NCI-H524 treated with DMSO at 0.1 percent for 48 hours (cell line): Measurements from ENCODE around the gene MAST4.
"Not testable (repeated sequence)": the region's sequence is repeated elsewhere in the genome, so short reads cannot be mapped to it uniquely, and the experiment has no call there.

Experiments
- DNase-seq: peaks from one replicate; lab custom pipeline; 2025; lab: John Stamatoyannopoulos, UW

MAST4 gene

DNA sequence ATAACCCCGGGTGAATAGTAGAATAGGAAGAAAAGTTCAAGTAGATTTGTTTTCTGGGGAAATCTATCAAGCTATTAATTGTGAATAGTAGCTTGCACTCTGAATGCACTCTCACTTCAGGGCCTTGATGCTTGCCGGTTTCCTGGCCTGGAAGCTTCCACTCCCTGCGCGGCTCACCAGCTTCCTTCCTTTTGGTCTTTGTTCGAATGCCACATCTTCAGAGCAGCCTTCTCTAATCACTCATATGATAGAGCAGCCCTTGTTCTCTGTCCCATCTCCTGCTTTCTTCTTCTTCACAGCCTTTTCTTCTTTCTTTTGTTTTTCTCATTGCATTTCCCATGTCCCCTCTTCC is 146.7 kb downstream of the MAST4 start:
- no peak for DNase-seq

DNA sequence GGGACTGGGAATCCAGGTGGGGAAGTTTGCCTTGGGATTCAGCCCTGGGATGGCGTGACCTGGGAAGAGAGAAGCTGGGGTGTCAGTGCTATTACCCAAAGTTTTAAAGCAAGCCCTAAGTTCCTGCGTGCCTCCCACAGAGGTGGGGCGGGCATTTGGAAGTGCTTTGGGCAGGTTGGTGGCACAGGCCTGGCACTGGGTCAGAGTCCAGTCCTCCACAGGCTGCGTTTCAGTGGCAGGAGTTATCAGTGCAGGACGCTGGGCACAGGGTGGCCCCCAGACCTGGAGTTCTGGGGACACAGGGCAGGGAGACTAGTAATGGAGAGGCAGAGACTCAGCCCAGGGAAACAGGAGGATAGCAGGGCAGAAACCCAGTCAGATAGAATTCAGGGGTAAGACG is 147.2 kb downstream of the MAST4 start:
- no peak for DNase-seq

DNA sequence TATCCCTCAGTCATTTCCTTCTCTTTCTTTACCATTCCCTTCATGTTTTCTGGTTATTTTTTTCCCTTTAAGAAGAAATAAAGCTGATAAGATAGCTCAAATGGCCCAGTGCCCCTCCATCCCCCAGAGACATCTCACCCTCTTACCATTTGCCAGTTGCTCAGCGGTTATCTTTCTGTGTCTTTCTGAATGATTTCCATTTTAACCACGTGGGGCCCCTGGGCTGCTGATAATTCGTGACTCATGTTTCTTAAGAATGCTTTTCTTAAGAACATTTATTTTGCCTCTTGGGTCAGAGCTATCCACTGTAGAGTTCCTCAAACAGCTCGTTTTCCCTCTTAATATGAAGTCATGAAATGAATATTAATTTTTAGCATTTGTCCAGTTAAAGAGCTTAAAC is 147.8 kb downstream of the MAST4 start:
- DNase-seq = no peak

DNA sequence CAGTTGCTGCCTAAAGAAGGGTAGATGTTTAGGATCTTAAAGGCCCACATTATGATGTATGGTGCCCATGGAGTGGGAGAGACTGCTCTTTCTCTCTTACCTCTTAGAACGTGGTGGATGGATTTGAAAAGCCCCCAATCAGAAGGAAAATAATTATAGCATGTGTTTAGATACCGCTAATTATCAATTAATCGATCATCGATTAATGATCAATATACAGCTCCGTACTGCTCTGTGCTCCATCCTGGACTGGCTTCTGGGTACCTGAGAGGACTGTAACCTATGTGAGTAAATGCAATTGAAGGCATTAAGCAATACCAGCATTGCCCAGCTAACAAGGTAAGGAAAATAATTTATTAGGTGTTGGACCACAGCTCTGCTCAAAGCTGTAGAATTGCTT is 149.1 kb downstream of the MAST4 start:
- no peak for DNase-seq

DNA sequence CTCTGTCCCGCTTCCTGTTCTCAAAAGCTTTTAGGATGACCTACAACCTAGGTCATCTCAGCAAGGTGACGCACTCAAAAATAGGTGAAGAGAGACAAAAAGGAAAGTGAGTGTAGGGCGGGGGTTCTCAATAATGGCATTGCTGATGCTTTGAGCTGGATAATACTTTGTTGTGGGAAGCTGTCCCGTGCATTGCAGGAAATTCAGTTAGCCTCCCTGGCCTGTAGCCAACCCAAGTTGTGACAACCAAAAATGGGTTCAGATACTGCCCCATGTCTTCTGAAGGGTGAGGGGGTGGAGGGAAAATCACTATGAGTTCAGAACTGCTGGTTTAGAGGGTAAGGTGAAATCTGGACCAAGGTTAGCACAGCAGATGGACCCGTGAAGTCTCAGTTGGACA is 151.4 kb downstream of the MAST4 start:
- DNase-seq = no peak

DNA sequence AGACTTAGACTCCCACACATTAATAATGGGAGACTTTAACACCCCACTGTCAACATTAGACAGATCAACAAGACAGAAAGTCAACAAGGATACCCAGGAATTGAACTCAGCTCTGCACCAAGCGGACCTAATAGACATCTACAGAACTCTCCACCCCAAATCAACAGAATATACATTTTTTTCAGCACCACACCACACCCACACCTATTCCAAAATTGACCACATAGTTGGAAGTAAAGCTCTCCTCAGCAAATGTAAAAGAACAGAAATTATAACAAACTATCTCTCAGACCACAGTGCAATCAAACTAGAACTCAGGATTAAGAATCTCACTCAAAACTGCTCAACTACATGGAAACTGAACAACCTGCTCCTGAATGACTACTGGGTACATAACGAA is 156.5 kb downstream of the MAST4 start:
- DNase-seq = not testable (repeated sequence)

DNA sequence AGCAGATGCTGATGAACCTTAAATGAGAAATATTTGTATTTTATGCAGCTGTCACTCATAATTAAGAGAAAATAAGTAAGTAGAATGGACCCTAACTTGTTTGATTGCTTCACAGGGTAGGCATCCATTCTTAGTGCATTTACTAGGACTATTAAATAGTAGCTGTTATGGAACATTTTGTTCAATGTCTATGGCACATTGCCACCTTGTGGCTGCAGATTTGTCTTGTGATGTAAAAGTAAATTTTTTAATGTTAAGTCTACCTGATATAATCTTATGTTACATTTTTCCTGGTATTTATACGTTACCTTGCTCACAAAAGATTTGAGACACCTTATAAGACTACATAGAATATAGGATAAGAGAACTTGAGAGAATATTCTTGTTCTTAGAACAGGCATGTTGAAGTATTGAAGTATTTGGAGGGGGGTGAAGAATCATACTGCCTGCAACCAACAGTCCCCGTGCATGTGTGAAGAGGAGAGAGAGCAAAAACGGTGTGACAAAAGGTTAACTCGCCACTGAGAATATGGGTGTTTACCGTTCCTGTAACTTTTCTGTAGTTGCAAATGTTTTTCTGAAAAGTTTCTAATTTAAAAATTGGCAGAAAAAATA is 161.1 kb downstream of the MAST4 start:
- no peak for DNase-seq

DNA sequence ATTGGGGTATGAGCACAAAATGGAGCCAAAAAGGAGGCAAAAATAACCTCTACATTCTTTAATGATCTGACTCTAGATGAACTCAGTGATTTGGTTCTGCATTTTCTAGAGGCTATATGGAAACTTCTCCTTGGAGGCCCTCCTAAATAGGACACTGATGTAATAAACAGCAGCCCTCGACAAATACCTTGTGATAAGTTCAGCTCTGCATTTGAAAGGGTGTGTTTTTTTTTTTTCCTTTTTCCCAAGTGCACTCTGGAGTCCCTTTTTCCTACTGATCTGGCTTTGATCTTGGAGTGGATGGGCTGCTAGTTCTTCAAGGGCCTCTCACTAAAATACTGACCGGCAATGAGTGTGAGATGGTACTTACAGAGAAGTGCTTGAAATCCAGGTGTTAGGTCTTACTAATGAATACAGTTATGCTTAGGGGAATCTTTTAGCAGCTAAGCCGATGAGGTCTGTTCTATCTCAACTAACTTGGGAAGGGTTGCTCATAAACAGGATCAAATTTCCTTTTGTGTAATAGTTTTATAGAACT is 161.7 kb downstream of the MAST4 start:
- no peak for DNase-seq

DNA sequence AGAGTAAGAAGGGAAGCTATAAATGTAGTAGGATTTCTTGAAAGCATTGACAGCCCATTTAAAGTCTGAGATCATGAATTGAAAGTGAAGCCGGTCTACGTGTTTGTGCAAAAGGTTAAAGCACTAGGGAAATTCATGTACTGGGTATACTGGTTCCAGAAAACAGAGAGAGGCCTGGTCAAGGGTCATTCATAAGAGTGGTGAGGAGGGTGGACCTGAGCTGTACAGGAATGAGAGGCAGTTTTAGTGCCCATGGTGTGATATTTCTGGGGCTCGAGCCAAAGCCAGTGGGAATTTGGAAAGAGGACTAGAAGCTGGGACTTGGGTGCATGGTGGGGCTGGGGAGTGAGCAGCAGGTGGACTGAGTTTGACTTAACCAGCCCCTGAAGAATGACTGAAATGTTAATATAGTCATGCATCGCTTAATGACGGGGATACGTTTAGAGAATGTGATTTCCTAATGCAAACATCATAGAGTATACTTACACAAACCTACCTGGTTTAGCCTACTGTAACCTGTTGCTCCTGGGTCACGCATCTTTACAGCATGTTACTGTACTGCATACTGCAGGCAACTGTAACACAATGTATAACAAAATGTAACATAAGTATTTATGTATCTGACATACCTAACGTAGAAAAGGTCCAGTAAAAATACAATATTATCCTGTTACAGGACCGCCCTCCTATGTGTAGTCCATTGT is 173.0 kb downstream of the MAST4 start:
- no peak for DNase-seq

DNA sequence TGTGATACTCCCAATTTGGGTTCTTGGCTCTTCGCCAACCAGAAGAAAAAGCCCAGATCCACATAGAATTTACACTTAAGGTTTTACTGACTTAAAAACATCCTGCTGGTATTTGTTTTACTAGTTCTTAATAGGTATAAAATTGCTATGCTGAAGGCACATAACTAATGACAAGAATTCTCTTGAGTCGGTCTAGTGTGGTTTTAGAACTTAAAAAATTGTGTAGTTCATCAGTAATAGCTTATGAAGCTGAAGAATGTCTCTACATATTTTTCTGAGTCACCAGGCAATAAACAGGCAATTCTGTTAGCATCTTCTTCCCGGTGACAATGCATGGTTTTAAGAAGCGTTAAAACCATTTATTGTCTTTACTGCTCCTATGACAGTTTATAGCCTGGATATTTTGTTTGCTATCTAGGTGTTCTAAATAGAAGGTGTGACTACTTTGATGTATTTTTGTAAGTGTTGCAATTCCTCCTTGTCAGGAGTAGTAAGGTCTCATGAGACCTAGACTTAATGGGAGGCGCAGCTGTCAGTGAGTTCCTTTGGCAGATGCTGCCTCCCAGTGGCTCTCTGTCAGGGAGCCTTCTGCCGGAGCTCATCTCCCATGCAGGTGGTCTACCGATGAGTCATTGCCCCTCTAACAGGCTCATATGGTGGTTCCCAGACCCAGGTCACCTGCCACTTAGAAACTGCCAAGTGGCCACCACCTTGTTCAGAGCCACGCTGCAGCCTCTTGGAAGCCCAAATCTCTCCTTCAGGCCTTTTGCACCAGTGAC is 173.8 kb downstream of the MAST4 start:
- peak; percentile 48 for DNase-seq

DNA sequence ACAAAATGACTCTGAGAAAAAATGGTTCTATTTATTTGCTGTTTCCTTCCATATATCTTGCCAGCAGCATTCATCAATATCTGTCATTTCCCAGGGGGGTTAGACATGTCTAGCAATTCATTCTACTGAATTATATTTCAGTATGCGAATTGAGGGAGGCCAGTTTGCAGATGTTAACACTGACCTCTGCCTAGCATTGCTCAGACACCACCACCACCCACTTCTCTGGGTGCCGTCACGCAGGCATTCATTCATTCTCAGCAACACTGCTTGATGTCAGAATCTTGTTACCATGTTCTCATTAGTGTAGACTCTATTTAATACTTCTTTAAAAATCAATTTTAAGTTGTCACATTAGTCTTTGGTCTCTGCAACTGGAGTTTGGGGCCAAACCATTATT is 181.7 kb downstream of the MAST4 start:
- DNase-seq = no peak

DNA sequence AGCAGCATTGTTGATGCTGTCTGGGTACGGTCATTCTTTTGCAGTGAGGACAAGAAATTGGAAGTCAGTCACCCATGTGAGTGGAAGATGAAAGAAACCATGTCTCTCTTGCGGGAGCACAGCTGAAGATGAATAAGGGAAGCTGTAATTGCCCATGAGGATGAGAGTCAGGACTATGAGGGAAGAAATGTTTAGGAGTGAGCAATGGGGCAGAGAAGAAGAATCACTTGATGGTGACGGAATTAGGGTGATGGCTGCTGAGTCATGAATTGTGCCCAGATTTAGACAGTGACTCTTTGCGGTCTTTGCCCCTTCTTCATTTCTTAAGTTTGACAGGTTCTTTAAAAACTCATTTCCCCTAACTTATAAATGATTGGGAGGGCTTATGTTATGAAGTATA is 183.3 kb downstream of the MAST4 start:
- no peak for DNase-seq

DNA sequence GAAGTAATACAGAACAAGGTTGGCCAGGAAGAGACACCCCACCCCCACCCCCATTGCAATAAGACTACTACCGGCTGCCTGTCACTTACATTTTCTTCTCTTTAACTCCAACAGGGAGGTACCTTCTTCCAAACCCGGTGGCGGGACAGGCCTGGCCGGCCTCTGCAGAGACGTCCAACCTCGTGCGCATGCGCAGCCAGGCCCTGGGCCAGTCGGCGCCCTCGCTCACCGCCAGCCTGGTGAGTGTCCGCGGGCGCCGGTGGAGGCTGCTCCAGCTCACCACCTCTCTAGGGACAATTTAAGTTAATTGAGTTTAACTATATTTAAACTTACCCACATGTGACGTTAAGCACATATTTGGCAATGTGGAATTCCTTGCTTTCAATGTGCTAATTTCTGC is 192.4 kb downstream of the MAST4 start:
- no peak for DNase-seq

DNA sequence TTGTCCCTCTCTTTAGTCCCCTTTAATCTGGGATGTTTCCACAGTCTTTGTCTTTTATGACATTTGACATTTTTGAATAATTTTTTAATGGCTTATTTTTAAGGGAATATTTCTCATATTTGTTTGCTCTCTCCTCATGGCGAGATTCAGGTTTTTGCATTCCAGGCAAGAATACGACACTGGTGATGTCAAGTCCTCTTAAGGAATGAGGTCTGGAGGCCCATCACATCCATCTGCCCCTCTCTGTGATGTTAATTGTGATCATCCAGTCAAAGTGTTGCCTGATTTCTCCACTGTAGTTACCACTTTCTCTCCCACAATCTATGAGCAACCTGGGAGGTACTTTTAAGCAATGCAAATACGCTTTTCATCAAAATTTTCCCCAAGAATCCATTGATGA is 193.2 kb downstream of the MAST4 start:
- DNase-seq = no peak

DNA sequence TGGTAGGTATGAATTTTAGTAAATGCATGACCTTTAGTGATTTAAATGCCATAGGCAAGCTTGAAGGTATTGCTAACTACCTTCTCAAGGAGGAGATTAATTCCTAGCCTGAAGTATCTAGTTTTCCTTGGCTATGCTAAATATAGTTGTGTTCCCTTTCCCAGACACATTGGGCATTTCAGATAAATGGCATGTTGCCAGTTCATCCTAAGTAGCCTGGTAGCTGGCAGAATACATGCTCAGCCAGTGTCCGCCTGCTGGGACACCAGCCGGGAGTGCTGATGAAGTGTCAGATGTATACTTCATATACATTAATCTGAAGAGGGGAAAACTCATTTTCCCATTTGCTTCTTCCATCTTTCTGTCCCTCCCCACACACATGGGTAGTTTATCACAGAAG is 196.9 kb downstream of the MAST4 start:
- no peak for DNase-seq

DNA sequence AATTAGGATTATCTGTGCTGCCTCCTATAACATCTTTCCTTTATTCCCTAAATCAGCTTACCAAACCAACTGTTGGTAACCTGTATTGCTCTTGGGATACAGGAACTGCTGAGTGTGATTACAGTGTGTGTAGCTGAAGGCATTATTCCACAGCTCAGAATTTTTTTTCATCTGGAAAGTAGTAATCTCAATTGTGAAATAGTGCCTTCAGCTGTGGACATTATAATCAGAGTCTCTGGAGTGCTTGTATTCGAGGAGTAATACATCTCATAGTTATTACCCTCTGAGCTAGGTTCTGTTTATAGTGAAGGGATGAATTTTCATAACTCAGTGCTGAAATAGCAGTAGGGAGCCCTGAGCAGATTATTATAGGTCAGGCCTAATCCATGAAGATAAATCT is 199.5 kb downstream of the MAST4 start:
- no peak for DNase-seq

DNA sequence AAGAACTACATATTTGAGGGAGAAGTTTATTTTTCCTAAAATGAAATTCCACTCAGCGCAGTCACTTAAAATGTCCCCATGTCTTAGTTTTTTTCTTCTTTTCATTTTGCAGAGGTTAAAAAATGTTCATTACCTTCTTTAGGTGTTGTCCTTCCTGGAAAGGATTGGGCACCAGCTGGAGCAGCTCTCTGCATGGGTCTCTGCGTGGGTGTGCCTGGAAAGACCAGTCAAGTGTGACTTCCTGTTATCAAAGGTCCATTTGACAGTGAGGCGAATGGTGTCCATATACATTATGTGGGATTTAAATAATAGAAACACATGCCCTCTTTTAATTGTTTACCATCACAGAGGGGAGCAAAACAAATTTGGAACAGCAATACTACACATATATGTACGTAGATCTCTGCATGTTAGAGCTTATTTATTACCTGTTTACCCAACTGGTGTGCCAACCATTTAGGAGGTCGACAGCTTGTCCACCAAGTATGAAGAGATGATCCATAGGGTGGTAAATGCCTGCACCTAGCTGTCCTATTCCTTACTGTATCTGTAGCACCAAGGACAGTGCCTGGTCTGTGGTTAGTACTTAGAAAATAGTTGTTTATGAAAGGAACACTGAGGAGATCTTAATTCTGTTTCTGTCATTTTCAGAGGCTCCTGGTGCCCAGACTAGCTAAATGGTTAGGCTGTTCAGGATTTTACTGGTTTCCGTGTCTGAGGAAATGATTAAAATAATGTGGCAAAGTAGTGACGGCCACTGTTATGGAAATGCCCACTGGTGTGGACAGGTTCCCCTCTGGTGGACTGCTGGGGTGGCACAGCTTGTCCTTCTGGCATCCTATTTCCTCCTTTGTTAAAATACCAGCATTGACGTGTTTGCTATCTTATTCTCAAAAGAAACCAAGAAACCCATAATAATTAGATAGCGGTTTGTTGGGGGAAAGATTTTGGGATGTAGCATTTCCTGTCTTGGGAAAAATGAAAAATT is 200.4 kb downstream of the MAST4 start:
- no peak for DNase-seq

DNA sequence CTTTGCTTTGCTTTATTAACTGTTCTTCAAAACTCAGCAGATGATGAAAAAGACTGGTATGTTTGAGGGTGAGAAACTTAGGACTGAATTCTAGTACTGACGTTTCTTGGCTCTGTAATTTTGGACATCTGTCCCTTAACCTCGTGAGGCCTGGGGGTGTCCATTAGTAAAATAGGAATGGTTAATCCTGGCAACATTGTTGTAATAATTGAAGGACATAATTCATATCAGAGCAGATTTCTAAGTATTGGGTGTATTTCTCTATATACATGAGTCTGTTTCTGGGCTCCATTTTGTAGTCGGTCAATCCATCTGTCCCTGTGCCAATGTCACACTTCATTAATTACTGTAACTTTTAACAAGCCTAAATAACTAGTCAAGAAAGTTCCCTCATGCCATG is 206.7 kb downstream of the MAST4 start:
- no peak for DNase-seq

DNA sequence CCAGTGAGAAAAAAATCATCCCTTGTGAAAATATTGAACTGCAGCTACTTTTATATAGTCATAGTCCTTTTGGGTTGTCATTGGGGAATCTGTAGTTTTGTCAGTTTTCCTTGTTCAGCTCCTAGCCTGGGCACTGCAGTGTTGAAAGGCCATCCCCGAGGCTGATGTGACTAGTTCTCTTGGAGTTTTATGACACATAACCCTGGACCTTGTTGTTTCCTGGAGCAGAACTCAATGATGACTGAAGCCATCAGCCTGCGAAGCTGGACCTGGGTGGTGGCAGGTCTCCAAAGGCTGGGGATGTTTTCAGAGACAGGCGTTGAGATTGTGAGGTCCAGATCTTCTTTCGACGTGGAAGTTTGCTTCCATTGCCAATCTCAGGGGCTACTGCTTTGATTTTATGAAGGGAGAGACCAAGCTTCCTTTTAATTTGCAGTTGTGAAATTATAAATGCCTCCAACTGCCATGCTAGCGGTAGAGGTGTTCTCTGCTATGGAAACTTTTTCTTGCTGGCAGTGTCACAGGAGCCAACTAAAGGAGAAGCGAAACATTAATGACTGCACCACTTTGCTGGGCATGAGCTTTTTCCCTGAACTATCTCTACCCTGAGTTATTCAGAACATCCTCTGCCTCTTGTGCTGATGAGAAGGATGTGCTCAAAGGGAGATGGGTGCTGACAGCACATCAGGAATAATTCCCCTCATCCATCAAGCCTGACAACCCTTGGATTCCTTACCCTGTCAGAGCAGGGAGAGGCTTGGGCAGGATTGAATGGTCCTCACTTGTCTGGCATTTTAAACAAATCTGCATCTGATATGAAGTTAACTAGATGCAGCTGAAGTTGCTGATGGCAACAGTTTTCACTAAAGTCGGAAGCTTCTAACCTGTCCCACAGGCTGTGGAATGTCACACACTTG is 209.6 kb downstream of the MAST4 start:
- DNase-seq = no peak

DNA sequence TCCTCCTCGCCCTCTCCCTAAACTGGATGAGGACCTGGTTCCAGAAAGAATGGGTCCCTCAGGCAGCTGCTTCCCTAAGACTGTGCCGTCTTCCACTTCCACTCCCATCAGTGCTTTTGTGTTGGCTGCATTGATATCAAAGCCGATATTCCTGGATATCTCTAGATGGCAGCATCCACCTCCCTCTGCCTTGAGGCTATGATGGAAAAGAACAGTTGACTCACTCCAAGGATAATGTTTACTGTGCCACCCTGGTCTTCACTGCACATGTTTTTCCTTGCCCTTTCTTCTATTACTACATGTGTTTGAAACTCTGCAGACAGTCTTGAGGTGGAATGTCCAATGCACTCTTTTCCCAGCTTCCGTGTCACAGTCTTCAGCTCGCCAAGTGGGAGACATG is 211.6 kb downstream of the MAST4 start:
- DNase-seq = no peak

DNA sequence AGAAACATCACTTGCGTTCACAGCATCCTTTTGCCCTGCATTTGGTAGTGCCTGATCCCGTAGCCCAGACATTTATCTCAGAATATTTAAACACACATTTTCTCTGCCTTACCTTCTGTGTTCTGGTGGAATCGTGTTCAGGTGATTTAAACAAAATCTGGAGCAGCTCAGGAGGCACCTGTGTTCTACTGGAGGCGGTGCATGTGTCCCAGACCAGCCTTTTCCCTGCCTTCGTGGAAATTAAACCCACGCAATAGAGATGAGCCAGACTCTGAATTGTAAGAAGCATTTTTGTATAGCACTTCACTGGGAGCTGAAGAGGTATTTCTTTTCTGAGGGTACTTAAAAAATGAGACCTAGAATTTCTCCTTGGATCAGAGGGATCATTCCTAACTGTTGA is 212.5 kb downstream of the MAST4 start:
- no peak for DNase-seq
